Skeletal muscle cell (primary cell): Measurements from ENCODE around the gene HS3ST5.
"Not testable (repeated sequence)": the region's sequence is repeated elsewhere in the genome, so short reads cannot be mapped to it uniquely, and the experiment has no call there.

Experiments used
- DNase-seq: peaks from one replicate; pipeline ENCODE4 v3.0.0-alpha.2; 2010; ENCODE audit warnings: low read depth
- H3K4me3 ChIP-seq: 2 replicates; pipeline ENCODE4 v1.5.1; 2011; ENCODE audit warnings: low read depth, mild to moderate bottlenecking, control low read depth, low read length, moderate library complexity

HS3ST5 gene

DNA sequence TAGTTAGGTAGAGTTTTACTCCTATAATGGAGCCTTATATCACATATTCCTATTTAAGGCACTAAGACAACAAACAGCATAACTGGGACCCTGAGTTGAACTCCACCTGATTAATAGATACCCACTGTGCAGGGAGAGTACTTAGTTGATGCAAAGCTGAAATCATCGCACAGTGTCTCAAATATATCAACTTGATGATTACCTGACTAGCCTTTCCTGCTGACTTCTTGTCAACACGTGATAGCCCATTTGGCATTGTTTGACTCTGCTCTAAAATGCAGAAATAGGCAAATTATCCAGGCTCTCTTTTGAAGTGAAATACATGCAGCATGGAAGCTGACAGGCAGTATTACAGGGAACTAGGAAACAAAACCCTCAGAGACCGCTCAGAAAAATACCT is 217.2 kb downstream of the HS3ST5 start:
- H3K4me3 ChIP-seq, result no peak overlapping the region
- no peak for DNase-seq

DNA sequence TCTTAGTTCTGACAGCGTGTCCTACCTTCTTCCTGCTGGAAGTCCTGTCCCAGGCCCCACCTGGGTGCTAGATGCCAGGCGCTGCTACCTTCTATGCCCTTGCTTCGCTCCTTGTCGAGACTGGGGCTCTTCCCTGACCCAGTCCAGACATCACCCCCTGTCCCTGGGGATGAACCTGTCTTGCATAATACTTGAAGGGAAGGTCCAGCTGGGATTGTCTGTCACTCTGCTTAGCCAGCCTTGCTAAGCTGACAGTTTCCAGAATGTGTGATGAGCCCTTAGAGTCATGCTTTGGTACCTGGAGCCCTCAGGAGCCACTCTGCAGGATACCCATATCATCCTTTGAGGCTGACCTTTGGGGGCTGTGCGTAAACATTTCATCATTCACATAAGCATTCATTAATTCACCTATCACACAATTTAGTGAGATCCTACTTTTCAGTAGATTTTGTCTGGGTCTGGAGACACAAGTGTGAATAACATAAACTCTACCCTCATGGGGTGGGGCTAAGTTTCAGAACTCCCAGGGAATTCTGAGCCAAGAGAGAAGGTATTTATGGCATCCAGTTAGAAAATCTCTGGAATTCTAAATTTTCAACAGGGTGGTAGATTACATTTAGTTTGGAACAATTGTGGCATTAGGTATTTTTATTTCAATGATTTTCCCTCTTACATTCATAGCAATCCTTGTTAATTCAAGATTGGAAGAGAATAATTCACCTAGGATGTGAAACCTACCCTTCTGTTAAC is 220.7 kb downstream of the HS3ST5 start:
- DNase-seq, result no peak
- no peak overlapping the region for H3K4me3 ChIP-seq

DNA sequence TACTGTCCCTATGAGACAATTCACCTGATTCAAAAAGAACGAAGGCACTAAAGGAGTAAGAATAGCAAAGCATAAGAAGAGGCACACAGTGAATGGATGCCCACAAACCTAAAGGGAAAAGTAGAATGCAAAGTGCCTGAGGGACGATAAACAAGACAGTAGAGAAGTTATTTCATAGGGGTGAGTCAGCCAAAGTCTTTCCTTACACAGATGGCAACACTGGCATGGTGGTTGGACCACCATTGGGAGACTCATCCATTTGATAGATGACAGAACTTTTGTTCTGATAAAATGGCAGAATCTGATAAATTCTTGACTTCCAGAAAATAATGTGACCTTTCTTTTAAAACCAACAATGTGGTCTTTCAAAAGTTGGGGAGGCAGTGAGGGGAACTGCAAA is 223.8 kb downstream of the HS3ST5 start:
- DNase-seq, result no peak
- H3K4me3 ChIP-seq, result no peak overlapping the region

DNA sequence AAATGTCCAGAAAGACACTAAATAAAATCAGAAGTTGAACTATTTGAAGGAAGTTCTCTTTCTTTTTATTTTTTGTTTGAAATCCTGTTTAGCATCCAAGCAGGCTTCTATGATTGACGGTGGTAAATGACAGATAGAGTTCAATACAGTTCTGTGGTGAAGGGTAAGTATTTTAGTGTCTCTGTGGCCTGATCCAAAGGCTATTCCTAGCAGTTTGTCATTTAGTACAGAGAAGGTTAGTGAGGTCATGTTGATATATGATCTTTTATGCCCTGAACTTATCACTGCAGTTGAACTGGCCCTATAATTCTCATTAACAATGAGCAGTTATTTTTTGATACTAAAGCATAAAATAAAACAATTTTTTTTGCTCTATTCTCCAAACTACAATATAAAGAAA is 227.2 kb downstream of the HS3ST5 start:
- DNase-seq, result no peak
- H3K4me3 ChIP-seq, result no peak overlapping the region

DNA sequence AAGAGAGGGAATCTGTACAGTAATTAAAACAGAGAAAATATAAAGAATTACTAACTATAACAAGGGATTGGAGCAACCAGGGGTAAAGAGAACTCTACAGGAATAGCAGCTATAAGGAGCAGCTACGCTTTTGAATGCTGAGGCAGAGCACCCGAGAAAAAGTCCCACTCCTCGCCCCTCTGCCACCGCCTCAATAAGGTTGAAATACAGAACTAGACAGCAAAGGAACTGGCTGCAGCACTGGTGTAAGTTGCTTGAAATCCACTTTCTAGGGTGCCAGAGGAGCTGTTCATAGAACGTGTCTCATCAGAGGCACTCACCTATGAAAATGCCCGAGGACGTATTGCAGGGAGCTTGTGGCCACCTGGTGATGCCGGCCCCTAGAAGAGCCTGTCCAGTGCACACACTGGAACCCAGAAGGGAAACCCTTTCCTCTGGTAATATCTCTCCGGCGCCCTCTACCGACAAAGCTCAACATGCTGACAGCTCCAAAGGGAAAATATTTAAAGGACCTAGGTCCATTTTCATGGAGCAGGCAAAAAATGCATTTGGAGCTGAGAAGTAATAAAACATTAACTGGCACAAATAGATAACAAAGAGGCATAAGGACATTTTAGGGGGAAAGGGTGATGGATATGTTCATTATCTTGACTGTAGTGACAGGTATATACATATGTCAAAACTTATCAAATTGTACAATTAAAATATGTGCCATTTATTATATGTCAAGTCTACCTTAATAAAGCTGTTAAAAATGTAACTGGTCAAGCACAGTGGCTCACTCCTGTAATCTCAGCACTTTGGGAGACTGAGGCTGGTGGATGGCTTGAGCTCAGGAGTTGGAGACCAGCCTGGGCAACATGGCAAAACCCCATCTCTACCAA is 234.5 kb downstream of the HS3ST5 start:
- no peak for DNase-seq
- H3K4me3 ChIP-seq, result no peak overlapping the region

DNA sequence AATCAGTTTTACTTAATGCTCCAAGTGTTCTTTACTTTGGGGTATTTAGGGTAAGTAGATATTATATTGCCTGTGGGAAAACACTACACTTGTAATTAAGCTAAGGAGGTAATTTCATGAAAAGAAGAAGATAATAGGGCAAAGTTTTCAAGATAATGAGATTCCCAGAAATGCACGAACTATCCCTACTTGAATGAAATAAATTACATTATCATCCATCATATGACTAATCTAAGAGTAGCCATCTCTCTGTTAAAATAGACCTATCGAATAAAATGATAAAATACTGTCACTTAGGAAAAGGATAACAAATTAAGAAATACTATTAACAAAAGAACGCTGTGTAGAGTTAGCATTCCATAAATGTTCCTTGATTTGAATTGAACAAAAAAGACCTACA is 236.8 kb downstream of the HS3ST5 start:
- no peak overlapping the region for H3K4me3 ChIP-seq

DNA sequence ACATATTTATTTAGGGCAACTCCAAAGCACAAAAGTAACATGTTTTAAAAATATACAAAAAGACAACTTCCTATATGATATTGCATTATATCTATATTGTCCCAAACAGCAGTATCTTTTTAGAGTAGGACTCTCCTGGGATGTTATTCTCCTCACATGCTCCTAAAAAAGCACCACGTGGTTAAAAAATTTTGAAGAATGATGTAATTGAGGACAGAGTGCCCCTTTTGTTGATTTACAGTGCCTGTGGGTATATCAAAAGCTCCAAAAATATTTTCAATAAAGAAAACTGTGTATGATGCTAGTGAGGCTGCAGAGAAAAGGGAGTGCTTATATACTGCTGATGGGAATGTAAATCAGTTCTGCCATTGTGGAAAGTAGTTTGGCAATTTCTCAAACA is 241.6 kb downstream of the HS3ST5 start:
- H3K4me3 ChIP-seq, result no peak overlapping the region
- DNase-seq, result no peak

More for the DNA sequence above, 236.8 kb downstream of the HS3ST5 start:
- DNase-seq, result no peak

DNA sequence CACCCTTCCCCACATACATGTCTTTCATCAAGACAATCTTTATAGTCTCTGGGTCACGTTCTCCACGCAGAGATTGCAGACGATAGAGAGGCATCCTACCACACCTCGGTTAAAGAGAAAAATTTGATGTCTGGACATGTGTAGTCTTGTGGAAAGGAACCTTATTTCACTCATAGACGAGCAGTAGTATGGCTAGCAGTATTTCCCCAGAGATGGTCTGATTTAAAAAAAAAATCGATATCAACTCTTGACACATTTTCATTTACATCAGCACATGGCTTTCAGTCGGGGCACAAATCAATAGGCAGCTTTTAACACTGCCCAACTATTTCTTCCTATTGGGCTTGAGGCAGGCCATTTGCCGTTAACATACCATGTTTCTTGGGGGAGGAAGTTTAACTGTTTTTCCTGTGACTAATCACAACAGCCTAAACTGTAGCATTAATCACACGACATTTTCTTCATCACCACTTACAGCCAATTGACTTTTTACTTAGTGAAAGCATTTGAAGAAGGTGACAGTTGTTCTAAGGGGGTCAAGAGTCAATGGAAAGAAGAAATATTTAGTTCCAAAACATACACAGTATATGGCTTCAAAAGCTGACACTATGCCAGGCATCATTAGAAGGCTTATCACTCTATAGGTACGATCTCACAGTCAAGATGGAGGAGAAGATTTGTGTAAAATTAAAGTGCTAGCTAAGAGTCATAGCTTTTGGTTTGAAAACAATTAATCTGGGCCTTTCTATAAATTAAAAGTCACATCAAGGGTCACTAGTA is 242.4 kb downstream of the HS3ST5 start:
- DNase-seq, result no peak
- no peak overlapping the region for H3K4me3 ChIP-seq

DNA sequence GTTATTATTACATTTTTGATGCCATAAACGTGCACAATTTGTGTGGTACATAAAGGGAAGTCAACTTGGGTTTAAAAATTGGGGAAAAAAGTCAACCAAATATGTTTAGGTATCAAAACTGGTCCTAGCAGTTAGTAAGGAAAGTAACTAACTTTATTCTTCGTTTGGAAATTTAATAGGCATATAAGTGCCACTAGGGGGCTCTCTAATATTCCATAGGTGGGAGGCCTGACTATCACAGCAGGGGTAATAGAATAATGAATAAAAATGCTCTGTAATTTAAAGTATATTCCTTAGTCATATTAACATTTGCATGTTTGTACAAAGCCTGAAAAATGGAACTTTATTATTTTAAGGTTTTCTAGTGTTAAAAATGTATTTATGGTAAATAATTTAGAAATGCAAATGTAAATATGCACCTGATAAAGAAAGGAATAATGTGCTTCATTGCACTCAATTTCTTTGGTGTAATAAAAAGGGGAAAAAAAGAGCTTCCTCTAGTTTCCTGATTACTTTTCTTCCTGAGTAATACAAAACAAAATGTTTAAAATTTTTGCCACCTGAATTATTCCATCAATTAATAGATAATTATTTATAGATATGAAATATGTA is 246.2 kb downstream of the HS3ST5 start:
- no peak for DNase-seq
- H3K4me3 ChIP-seq, result no peak overlapping the region

DNA sequence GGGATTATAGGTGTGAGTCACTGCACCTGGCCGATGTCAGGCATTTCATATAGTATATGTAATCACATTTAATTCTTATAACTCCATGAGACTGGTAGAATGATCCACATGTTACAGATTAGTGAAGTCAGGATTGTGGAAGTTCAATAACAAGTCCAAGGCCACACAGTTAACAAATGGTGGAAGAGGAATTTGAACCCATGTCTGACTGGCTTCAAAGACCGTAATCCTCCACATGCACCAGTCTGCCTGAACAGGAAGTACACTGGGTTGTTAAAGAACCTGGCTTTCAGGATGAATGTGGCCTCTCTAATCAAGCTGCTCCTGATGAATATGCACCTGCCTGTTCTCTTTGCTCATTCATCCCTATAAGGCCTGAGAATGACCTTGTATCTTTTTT is 249.9 kb downstream of the HS3ST5 start:
- no peak overlapping the region for H3K4me3 ChIP-seq
- no peak for DNase-seq

DNA sequence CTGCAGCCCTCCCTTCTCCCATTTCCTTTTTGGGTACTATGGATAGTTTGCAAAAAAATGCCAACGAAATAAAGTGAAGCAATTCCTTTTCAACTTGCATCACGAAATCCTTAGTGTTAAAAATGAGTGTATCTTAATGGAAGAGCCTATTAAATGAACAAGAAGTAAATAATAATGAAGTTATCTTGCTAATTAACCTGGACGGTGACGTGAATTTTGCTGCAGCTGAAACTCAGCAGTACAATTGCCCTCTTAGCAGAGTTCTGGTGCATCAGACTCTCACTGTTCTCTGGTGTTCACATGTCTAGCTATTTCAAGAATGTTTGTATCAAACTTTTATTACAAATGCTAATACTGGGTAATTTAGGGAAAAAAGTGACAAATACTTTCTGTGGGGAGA is 252.2 kb downstream of the HS3ST5 start:
- H3K4me3 ChIP-seq, result no peak overlapping the region
- DNase-seq, result no peak

DNA sequence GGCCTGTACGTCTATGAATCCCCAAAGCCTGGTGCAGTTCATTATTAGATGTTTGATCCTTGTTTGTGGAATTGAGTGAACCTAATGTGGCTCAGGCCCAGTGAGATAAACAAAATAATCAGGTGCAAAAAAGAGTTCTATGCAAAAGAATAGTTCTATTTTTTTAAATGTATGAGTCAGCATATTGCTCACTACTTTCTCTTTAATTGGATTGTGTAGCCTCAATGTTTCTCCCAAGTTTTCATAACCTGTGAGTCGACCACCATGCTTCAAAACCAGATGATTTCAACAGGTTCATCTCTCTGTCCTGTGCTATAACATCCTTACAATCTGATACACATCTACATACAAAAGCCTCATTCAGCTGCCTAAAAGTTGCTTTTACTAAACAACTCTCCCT is 255.3 kb downstream of the HS3ST5 start:
- no peak overlapping the region for H3K4me3 ChIP-seq
- DNase-seq, result no peak

DNA sequence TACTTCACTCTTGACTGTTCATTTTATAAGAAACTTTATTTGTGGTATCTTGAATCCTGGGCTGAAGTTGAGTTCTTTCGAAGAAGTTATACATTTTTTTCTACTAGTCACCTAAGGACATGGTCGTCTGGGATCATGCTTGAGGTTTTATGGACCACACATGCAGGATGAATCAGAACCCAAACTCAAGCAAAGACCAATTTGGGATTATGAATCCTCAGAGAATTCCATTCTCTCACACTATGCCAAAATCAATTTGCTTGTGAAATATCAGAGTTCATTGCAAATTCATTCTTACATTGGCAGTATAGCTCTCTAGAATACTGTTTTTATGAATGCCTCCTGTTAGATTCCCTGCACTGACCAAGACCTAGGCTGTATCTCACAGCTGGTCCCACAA is 257.6 kb downstream of the HS3ST5 start:
- no peak overlapping the region for H3K4me3 ChIP-seq
- peak; percentile 57 for DNase-seq

DNA sequence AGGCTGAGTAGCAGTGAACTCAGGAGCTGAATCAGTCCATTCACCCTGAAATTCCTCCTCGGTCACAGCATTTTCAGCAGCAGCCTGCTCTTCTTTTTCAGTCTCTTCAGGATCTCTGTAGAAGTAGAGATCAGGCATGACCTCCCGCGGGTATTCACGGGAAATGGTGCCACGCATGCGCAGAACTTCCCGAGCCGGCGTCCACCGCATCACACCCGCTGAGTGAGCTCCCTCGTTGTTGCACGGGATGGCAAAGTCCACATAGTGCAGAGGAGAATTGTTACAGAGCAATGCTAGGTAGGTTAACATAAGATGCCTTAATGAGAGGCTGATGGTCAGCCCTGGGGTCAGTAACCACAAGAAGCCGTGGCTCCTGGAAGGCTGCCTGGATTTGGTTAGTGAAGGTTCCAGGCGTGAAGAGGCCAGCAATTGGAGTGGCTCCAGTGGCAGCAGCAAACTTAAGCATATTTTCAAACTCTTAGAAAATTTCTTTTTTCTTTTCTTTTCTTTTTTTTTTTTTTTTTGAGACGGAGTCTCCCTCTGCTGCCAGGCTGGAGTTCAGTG is 258.4 kb downstream of the HS3ST5 start:
- DNase-seq, result no peak
- no peak overlapping the region for H3K4me3 ChIP-seq

DNA sequence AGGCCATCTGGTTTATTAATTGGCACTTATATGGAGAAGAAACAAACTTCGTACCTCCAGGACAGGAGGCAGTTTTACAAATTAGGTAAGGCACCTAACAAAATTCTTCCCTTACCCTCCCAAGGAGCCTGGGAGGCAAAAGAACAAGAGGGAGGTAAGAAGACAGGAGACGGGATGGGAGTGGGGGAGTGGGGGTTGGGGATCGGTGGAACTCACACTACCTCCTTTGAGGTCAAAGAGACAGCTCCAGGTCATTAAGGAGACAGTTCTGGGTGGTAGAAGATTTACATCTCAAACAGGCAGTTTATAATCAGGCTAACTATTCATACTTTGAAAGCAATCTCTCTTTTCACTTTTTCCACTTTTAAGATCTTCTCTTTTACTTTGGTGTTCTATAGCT is 259.6 kb downstream of the HS3ST5 start:
- H3K4me3 ChIP-seq, result no peak overlapping the region
- no peak for DNase-seq

DNA sequence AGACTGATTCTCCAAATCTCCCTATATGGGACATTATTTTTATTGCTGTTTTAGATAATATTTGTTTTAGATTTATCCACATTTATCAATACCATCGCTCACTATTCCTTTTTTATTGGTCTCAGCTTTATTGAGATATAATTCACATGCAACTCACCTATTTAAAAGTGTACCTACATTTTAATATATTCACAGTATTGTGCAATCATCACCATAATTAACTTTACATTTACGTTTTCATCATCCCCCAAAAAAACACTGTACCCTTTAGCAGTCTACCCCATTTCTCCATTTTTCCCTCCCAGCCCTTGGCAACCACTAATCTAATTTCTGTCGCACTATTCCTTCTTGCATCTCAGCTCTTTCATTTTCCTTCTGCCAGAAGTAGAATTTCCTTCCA is 261.1 kb downstream of the HS3ST5 start:
- DNase-seq, result no peak
- H3K4me3 ChIP-seq, result no peak overlapping the region

DNA sequence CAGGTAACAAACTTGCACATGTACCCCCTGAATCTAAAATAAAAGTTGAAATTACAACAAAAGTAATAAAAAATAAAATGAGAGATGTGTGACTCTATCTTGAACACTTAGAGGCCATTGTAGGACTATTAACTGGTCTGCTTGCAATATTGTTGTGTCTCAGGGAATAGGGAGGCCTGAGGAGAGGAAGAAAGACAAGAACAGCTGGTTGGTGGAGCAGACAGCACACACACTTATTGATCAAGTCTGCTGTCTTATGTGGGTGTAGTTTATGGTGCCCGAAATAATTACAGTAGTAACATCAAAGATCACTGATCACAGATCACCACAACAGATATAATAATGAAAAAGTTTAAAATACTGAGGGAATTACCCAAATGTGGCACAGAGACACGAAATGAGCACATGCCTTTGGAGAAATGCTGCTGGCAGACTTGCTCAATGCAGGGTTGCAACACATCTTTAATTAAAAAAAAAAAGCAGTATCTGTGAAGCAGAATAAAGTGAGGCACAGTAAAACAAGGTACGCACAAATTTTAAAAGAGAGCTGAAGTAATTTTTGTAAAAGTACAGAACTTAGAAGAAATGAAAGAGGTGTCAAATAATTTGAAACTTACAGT is 261.8 kb downstream of the HS3ST5 start:
- H3K4me3 ChIP-seq, result no peak overlapping the region
- no peak for DNase-seq

DNA sequence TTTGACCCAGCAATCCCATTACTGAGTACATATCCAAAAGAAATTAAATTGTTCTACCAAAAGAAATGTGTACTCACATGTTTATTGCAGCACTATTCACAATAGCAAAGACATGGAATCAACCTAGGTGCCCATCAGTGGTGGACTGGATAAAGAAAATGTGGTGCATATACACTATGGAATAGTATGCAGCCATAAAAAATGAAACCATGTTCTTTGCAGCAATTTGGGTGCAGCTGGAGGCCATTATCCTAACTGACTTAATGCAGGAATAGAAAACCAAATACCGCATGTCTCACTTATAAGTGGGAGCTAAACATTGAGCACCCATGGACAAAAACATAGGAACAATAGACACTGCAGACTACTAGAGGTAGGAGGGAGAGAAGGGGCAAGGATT is 262.4 kb downstream of the HS3ST5 start:
- not testable (repeated sequence) for DNase-seq, H3K4me3 ChIP-seq

DNA sequence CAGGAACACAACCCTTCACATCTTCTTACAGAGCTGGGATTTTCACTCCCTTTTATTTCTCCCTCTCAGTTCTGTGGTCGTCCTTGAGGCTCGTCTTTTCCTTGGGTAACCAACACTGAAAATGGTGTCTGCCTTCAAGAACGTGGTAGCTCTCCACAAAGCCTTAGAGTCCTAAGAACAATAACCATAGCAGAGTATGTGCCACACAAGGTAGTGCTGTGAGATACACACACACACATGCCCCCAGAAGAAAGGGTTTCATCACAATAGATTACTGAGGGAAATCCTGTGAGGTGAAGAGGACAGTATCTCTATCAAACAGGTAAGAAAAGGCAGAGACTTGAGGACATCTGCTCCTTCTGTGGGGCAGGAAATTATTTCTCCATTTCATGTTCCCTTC is 267.0 kb downstream of the HS3ST5 start:
- no peak overlapping the region for H3K4me3 ChIP-seq
- no peak for DNase-seq
